Ovary (tissue), 10 donors: ENCODE results near the gene CCT7. TPM values are rescaled to one million over a fixed set of nuclear protein-coding genes. Genes with fewer than 3 reads are reported as not detected.
A peak's percentile ranks its signal among the peaks of the same experiment; 100 is the strongest.
"Not testable (repeated sequence)": the region's sequence is repeated elsewhere in the genome, so short reads cannot be mapped to it uniquely, and the experiment has no call there.

Experiments used
- DNase-seq, 5 donors: peaks; one replicate each; pipeline ENCODE4 v3.0.0-alpha.2; 2019 to 2020
- H3K27ac ChIP-seq, 2 donors: fragments of 200-600 bp; one replicate each; pipeline versions ENCODE4 v1.5.1 to v1.8.0; 2019 to 2022
- H3K27me3 ChIP-seq: fragments of 200-600 bp; one replicate; pipeline ENCODE4 v1.8.0; 2022
- H3K36me3 ChIP-seq: fragments of 200-600 bp; sonication (generic); one replicate; pipeline ENCODE4 v1.5.1; 2019
- H3K4me1 ChIP-seq: one replicate; pipeline ENCODE4 v1.8.1; 2013; ENCODE audit warnings: mild to moderate bottlenecking, moderate library complexity; ENCODE audit not compliant: insufficient read depth
- H3K4me3 ChIP-seq: fragments of 200-600 bp; sonication (generic); one replicate; pipeline ENCODE4 v1.5.1; 2017
- H3K9me3 ChIP-seq, 2 donors: fragments of 200-600 bp in 1 of 2; sonication (generic) in 1 of 2; one replicate each; pipeline versions ENCODE4 v1.5.1 to v1.8.1; 2013 to 2019; ENCODE audit warnings: mild to moderate bottlenecking in 1 of 2, moderate library complexity in 1 of 2
- EP300 ChIP-seq: sonication (generic); formaldehyde crosslinking; IDR thresholded peaks from one replicate; pipeline ENCODE4 v1.6.1; 2017; ENCODE audit warnings: antibody characterized with exemption
- POLR2A ChIP-seq: fragments of 450-650 bp; IDR thresholded peaks from one replicate; pipeline ENCODE4 v1.6.1; 2017; ENCODE audit warnings: antibody characterized with exemption, mild to moderate bottlenecking, moderate library complexity
- WGBS, 3 donors: extraction: QIAGEN DNeasy Blood & Tissue Kit in 1 of 3; methylation state at CpG; one replicate each; pipeline versions ENCODE4 v1.1.5 to v1.1.7; 2013 to 2017; 5-methylcytosine and 5-hydroxymethylcytosine counted together
- intact Hi-C, 4 donors: fragments of 100-400 bp; cut with DNase I; formaldehyde crosslinking; loops; one replicate each; pipeline versions ENCODE4 v1.11.0 to v1.15.1; 2022 to 2023
- long read RNA-seq, 3 donors: library from polyadenylated mRNA in 2 of 3; unstranded in 2 of 3; transcript quantifications; one replicate each; pipeline ENCODE4 v2.0.0 and lab custom pipeline, GENCODE V29; 2021 to 2026
- polyA plus RNA-seq, 2 donors: library from polyadenylated mRNA; stranded (reverse); fragments of 200-250 nt in 1 of 2; fragments of 350-450 nt in 1 of 2; fragmentation: Illumina TruSeq in 1 of 2; extraction: RNeasy Lipid Tissue Mini Kit (QIAGEN cat#74804) in 1 of 2; gene quantifications; one replicate each; pipeline ENCODE4 v1.2.3, GENCODE V29; 2013 to 2014
- total RNA-seq, 7 donors: library from RNA; depleted of rRNA in 2 of 7; stranded (reverse); fragments of >200 nt in 2 of 7; fragmentation: NEBNext Ultra II Directional in 3 of 7; extraction: Animal tissue kit (Norgen Biotek cat#: 25700) in 3 of 7; gene quantifications; one replicate each; pipeline versions ENCODE4 v1.1.0 to v1.2.4, GENCODE V29; 2016 to 2023
- TF ChIP-seq, protein P1 (sequence below), 3 donors: fragments of 450-650 bp in 2 of 3; fragments of 200-600 bp in 1 of 3; IDR thresholded peaks; one replicate each; pipeline versions ENCODE4 v1.5.1 to v1.8.0; 2016 to 2022; ENCODE audit warnings: antibody characterized with exemption in 3 of 3, mild to moderate bottlenecking in 1 of 3
- donor health status: DM: no; HTN: no; CAD: no; lungs with moderate emphysema.
- donor health status: DM: no; HTN: no; CAD: no.
- donor health status: Bipolar disorder and iron deficiency.
- donor health status: DM: yes; HTN: yes; CAD: no.
- donor health status: DM: no; HTN: no; CAD: no.
- donor health status: DM: yes; HTN: yes; CAD: no.

Gene CCT7
- total RNA-seq (100 to 1,000 TPM; 143 to 272 (median 220) TPM), polyA plus RNA-seq (100 to 1,000 TPM; 157 to 289 TPM)
- long read RNA-seq, donor 1, transcript CCT7-202 (7 exons, 1,234 nt), result minor isoform, 8 of 1,592 reads
- long read RNA-seq, donor 1, transcript CCT7-201 (12 exons, 1,916 nt), result major isoform, 1,491 of 1,592 reads
- long read RNA-seq, donor 1, partial matches to known transcripts, result 41 of 1,592 reads
- long read RNA-seq, donor 1, other reads (novel, unspliced or antisense), result 46 of 1,592 reads
- long read RNA-seq, donor 2, transcript CCT7-201 (12 exons, 1,916 nt), result major isoform, 101 of 292 reads
- long read RNA-seq, donor 2, partial matches to known transcripts, result 185 of 292 reads
- long read RNA-seq, donor 2, other reads (novel, unspliced or antisense), result 0 of 292 reads
- long read RNA-seq, donor 3, transcript CCT7-201 (12 exons, 1,916 nt), result major isoform, 293 of 333 reads
- long read RNA-seq, donor 3, partial matches to known transcripts, result 22 of 333 reads
- long read RNA-seq, donor 3, other reads (novel, unspliced or antisense), result 16 of 333 reads

DNA sequence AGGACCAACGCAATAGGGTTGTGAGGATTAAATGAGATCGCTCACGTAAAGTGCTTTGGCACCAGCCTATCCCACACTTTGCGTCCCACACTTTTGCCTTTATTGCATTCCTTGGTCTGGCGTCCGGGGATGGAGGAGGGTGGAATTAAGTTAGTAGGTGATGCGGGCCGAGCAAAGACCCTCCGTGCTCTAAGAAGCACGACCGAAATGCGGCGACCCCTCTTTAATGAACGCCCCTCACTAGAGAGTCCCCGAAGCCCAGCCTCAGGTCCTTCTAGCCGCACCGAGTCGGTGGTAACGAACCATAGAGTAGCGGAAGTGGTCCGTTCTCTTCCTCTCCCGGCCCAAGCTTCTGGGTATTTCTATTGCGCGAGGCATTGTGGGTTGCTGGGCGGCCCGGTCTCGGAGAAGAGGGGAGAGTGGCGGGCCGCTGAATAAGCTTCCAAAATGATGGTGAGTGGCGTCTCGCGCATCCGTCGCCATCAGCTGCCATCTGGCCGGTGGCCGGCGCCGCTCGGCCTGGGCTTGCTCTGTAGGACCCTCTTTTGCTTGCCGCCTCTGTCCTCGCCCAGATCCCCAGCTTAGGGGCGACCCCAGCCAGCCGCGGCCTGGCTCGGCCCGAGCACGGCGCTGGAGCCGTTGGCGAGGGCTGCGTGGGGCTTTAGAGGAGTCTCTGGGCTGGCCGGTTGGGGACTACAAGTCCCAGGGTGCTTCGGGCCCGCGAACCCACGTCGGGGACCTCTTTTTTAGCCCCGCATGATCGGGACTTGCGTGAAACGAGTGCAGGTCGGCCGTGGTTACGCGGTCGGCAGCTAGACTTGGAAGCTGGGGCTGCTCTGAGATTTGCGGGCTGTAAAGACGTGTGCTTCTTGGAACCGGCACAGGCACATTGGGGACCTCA, at the start of gene CCT7:
TSS of gene CCT7 (plus strand) at position 377 of the 901 bp plus-strand sequence. CDS start at position 448, 71 bp downstream.
- TF ChIP-seq POLR2A (peak; percentile 81), EP300 (no peak)
- Histone ChIP-seq H3K27me3 (no peaks in the 10 kb centered on the region), H3K9me3 (no peaks in the 10 kb centered on the region), H3K36me3 (no peaks in the 10 kb centered on the region), H3K27ac (peak within 1 kb of the TSS; percentile 76 to 96), H3K4me3 (peak within 1 kb of the TSS; percentile 88), H3K4me1 (peaks cover 18% of the 10 kb centered on the region)
- intact Hi-C loops, result no loop called here
- 0% methylated on average over 31 to 69 of the region's 69 CpGs for WGBS, 3 donors
- peak; percentile 85 to 89 (median 88) for DNase-seq

- no peaks in the 10 kb centered on the region for H3K4me1 ChIP-seq
- 83 to 88% (median 83%) methylated on average over 2 of the region's 2 CpGs for WGBS, 3 donors
- DNase-seq, result no peak
- TF ChIP-seq POLR2A, result no peak
- no peak for TF ChIP-seq EP300
- TF ChIP-seq, protein P1, sequence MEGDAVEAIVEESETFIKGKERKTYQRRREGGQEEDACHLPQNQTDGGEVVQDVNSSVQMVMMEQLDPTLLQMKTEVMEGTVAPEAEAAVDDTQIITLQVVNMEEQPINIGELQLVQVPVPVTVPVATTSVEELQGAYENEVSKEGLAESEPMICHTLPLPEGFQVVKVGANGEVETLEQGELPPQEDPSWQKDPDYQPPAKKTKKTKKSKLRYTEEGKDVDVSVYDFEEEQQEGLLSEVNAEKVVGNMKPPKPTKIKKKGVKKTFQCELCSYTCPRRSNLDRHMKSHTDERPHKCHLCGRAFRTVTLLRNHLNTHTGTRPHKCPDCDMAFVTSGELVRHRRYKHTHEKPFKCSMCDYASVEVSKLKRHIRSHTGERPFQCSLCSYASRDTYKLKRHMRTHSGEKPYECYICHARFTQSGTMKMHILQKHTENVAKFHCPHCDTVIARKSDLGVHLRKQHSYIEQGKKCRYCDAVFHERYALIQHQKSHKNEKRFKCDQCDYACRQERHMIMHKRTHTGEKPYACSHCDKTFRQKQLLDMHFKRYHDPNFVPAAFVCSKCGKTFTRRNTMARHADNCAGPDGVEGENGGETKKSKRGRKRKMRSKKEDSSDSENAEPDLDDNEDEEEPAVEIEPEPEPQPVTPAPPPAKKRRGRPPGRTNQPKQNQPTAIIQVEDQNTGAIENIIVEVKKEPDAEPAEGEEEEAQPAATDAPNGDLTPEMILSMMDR (IDR thresholded peaks at IDR 0.05), result no peak
- no peak overlapping the region for H3K4me3 ChIP-seq
- intact Hi-C loops, result no loop called here
- H3K27me3 ChIP-seq, result no peaks in the 10 kb centered on the region
- no peak overlapping the region for H3K27ac ChIP-seq
- H3K9me3 ChIP-seq, result no peaks in the 10 kb centered on the region
- H3K36me3 ChIP-seq, result no peaks in the 10 kb centered on the region
Observed at GRCh38 chr2:73185965-73186364, 48.1 kb upstream of the CCT7 start.

GRCh38 chr2:73187549-73187948, 46.6 kb upstream of the CCT7 start:
- H3K36me3 ChIP-seq, result no peaks in the 10 kb centered on the region
- intact Hi-C loops, result no loop called here
- no peak overlapping the region for H3K4me3 ChIP-seq
- H3K4me1 ChIP-seq, result no peaks in the 10 kb centered on the region
- DNase-seq, result no peak
- WGBS, 3 donors, result 45 to 53% (median 53%) methylated on average over 2 of the region's 2 CpGs
- no peaks in the 10 kb centered on the region for H3K9me3 ChIP-seq
- H3K27me3 ChIP-seq, result no peaks in the 10 kb centered on the region
- no peak overlapping the region for H3K27ac ChIP-seq
- no peak for TF ChIP-seq EP300
- no peak for TF ChIP-seq POLR2A
- TF ChIP-seq, protein P1 (IDR thresholded peaks at IDR 0.05), result no peak

- peaks cover 2% of the 10 kb centered on the region for H3K4me1 ChIP-seq
- H3K4me3 ChIP-seq, result no peak overlapping the region
- TF ChIP-seq POLR2A, result no peak
- TF ChIP-seq, protein P1 (IDR thresholded peaks at IDR 0.05), result no peak
- intact Hi-C loops, result no loop called here
- no peaks in the 10 kb centered on the region for H3K9me3 ChIP-seq
- H3K36me3 ChIP-seq, result no peaks in the 10 kb centered on the region
- DNase-seq, result no peak
- H3K27me3 ChIP-seq, result peaks cover under 1% of the 10 kb centered on the region
- H3K27ac ChIP-seq, result no peak overlapping the region
Observed at GRCh38 chr2:73197579-73197978, 36.5 kb upstream of the CCT7 start.

DNA sequence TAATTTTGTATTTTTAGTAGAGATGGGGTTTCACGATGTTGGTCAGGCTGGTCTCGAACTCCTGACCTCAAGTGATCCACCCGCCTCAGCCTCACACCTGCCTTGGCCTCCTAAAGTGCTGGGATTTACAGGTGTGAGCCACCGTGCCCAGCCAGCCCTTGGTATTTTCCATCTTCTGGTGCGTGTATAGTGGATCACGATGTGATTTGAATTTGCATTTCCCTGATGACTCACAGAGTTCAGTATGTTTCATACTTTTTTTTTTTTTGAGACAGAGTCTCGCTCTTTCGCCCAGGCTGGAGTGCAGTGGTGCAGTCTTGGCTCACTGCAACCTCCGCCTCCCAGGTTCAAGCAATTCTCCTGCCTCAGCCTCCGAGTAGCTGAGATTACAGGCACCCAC, 33.8 kb upstream of the CCT7 start:
- intact Hi-C loops, H3K4me1 ChIP-seq, H3K36me3 ChIP-seq, H3K4me3 ChIP-seq, H3K9me3 ChIP-seq, H3K27ac ChIP-seq, H3K27me3 ChIP-seq, DNase-seq: not testable (repeated sequence)
- 73 to 85% (median 79%) methylated on average over 10 of the region's 10 CpGs for WGBS, 3 donors
